ENCODE measurements around the gene CPSF4L. TPM values are rescaled to one million over a fixed set of nuclear protein-coding genes. Genes with fewer than 3 reads are reported as not detected.

CPSF4L gene
- total RNA-seq, 1 experiment from 2014 or later: not detected

DNA sequence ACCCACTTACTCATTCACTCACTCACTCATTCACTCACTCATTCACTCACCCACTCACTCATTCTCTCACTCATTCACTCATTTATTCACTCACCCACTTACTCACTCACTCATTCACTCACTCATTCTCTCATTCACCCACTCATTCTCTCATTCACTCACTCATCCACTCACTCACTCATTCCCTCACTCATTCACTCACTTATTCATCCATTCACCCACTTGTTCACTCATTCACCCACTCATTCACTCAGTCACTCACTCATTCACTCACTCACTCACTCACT lies 7.6 kb upstream of the CPSF4L start:
- TF ChIP-seq CREM (CRISPR knock-in tag; IDR thresholded peaks at IDR 0.05) (no peak), ZNF219 (CRISPR knock-in tag; IDR thresholded peaks at IDR 0.05; ENCODE audit: borderline replicate concordance) (no peak), SMAD3 (CRISPR knock-in tag; IDR thresholded peaks at IDR 0.05; ENCODE audit: borderline replicate concordance) (no peak)
- H3K4me3 Mint-ChIP-seq: no peak overlapping the region
- peaks cover 3% of the 10 kb centered on the region; the same call in 1 of the 2 replicates for H3K4me1 Mint-ChIP-seq
- ChIA-PET POLR2A (no interaction called here), CTCF (no interaction called here)
- DNase-seq (ENCODE audit: low spot score) (no peak), ATAC-seq (no peak)
- no peaks in the 10 kb centered on the region for H3K36me3 Mint-ChIP-seq
- H3K27ac Mint-ChIP-seq: no peak overlapping the region
- H3K9me3 Mint-ChIP-seq: 0 out of 2 replicates have a peak, but pooled peaks cover 5% of the 10 kb centered on the region
- no peaks in the 10 kb centered on the region; the same call in 1 of the 2 replicates for H3K27me3 Mint-ChIP-seq (ENCODE audit: low read depth)

DNA sequence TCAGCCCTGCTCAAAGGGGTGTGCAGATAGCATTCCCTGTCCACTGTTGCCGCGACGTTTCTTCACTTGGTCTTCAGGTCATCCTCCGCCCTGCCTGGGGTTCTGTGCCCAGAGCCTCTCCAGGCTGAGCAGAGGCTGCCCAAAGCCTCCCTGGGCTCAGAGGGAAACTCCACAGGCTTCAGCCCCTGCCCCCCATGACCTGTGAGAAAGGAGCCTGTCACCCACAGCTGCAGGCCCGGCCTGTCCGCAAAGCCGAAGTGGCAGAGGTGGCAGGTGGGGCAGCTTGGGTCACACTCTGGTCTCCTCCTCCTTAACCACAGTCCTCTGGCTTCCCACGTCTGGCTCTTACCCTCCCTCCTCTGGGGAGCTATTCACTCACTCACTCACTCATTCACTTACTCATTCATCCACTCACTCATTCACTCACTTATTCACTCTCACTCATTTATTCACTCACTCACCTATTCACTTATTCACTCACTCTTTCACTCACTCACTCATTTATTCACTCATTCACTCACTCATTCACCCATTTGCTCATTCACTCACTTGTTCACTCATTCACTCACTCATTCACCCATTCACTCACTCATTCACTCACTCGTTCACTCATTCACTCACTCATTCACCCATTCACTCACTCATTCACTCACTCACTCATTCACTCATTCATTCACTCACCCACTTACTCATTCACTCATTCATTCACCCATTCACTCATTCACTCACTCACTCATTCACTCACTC lies 7.1 kb upstream of the CPSF4L start:
- H3K27me3 Mint-ChIP-seq (ENCODE audit: low read depth): no peaks in the 10 kb centered on the region; the same call in 1 of the 2 replicates
- H3K4me1 Mint-ChIP-seq: no peaks in the 10 kb centered on the region
- ATAC-seq (no peak), DNase-seq (ENCODE audit: low spot score) (no peak)
- H3K27ac Mint-ChIP-seq: no peak overlapping the region
- TF ChIP-seq, protein P1, sequence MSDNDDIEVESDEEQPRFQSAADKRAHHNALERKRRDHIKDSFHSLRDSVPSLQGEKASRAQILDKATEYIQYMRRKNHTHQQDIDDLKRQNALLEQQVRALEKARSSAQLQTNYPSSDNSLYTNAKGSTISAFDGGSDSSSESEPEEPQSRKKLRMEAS (CRISPR knock-in tag; IDR thresholded peaks at IDR 0.05): no peak
- TF ChIP-seq ZNF671 (CRISPR knock-in tag; IDR thresholded peaks at IDR 0.05): no peak
- no peak for TF ChIP-seq JAZF1 (CRISPR knock-in tag; IDR thresholded peaks at IDR 0.05)
- TF ChIP-seq, protein P2, sequence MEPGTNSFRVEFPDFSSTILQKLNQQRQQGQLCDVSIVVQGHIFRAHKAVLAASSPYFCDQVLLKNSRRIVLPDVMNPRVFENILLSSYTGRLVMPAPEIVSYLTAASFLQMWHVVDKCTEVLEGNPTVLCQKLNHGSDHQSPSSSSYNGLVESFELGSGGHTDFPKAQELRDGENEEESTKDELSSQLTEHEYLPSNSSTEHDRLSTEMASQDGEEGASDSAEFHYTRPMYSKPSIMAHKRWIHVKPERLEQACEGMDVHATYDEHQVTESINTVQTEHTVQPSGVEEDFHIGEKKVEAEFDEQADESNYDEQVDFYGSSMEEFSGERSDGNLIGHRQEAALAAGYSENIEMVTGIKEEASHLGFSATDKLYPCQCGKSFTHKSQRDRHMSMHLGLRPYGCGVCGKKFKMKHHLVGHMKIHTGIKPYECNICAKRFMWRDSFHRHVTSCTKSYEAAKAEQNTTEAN (CRISPR knock-in tag; IDR thresholded peaks at IDR 0.05): no peak
- TF ChIP-seq, protein P3, sequence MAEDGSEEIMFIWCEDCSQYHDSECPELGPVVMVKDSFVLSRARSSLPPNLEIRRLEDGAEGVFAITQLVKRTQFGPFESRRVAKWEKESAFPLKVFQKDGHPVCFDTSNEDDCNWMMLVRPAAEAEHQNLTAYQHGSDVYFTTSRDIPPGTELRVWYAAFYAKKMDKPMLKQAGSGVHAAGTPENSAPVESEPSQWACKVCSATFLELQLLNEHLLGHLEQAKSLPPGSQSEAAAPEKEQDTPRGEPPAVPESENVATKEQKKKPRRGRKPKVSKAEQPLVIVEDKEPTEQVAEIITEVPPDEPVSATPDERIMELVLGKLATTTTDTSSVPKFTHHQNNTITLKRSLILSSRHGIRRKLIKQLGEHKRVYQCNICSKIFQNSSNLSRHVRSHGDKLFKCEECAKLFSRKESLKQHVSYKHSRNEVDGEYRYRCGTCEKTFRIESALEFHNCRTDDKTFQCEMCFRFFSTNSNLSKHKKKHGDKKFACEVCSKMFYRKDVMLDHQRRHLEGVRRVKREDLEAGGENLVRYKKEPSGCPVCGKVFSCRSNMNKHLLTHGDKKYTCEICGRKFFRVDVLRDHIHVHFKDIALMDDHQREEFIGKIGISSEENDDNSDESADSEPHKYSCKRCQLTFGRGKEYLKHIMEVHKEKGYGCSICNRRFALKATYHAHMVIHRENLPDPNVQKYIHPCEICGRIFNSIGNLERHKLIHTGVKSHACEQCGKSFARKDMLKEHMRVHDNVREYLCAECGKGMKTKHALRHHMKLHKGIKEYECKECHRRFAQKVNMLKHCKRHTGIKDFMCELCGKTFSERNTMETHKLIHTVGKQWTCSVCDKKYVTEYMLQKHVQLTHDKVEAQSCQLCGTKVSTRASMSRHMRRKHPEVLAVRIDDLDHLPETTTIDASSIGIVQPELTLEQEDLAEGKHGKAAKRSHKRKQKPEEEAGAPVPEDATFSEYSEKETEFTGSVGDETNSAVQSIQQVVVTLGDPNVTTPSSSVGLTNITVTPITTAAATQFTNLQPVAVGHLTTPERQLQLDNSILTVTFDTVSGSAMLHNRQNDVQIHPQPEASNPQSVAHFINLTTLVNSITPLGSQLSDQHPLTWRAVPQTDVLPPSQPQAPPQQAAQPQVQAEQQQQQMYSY (CRISPR knock-in tag; IDR thresholded peaks at IDR 0.05): no peak
- TF ChIP-seq, protein P4, sequence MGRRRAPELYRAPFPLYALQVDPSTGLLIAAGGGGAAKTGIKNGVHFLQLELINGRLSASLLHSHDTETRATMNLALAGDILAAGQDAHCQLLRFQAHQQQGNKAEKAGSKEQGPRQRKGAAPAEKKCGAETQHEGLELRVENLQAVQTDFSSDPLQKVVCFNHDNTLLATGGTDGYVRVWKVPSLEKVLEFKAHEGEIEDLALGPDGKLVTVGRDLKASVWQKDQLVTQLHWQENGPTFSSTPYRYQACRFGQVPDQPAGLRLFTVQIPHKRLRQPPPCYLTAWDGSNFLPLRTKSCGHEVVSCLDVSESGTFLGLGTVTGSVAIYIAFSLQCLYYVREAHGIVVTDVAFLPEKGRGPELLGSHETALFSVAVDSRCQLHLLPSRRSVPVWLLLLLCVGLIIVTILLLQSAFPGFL (CRISPR knock-in tag; IDR thresholded peaks at IDR 0.05; ENCODE audit: borderline replicate concordance): no peak
- TF ChIP-seq IRF2 (CRISPR knock-in tag; IDR thresholded peaks at IDR 0.05; ENCODE audit: borderline replicate concordance, low read depth): no peak
- no peak for TF ChIP-seq TCF7 (CRISPR knock-in tag; IDR thresholded peaks at IDR 0.05; ENCODE audit: low read depth)
- TF ChIP-seq NFATC4 (CRISPR knock-in tag; IDR thresholded peaks at IDR 0.05): no peak
- TF ChIP-seq FOXJ3 (CRISPR knock-in tag; IDR thresholded peaks at IDR 0.05; ENCODE audit: borderline replicate concordance): no peak
- no peak for TF ChIP-seq RELA (CRISPR knock-in tag; IDR thresholded peaks at IDR 0.05; ENCODE audit: borderline replicate concordance)
- TF ChIP-seq ETV6 (CRISPR knock-in tag; IDR thresholded peaks at IDR 0.05): no peak
- TF ChIP-seq ZNF219 (CRISPR knock-in tag; IDR thresholded peaks at IDR 0.05; ENCODE audit: borderline replicate concordance): no peak
- TF ChIP-seq NFE2L1 (CRISPR knock-in tag; IDR thresholded peaks at IDR 0.05): no peak
- no peak for TF ChIP-seq ZNF416 (CRISPR knock-in tag; IDR thresholded peaks at IDR 0.05)
- no peak for TF ChIP-seq KAT7 (CRISPR knock-in tag; IDR thresholded peaks at IDR 0.05; ENCODE audit: borderline replicate concordance)
- no peak for TF ChIP-seq ZNF121 (CRISPR knock-in tag; IDR thresholded peaks at IDR 0.05)
- no peak for TF ChIP-seq ESRRA (CRISPR knock-in tag; IDR thresholded peaks at IDR 0.05; ENCODE audit: borderline replicate concordance)
- TF ChIP-seq FOXP1 (CRISPR knock-in tag; IDR thresholded peaks at IDR 0.05; ENCODE audit: borderline replicate concordance): no peak
- TF ChIP-seq TEAD1 (CRISPR knock-in tag; IDR thresholded peaks at IDR 0.05): no peak
- H3K4me3 Mint-ChIP-seq: no peak overlapping the region
- H3K36me3 Mint-ChIP-seq: no peaks in the 10 kb centered on the region
- CTCF ChIA-PET: interaction anchor here (0.7 to 1.7 kb wide), 4 partner anchors 10 to 101 kb away, joined by 3 to 8 read pairs (median 4); no protein-coding TSS in a partner anchor
- 0 out of 2 replicates have a peak, but pooled peaks cover 5% of the 10 kb centered on the region for H3K9me3 Mint-ChIP-seq
- POLR2A ChIA-PET: no interaction called here

Data from WTC11 (cell line).